ENCODE data around the gene RPS2. TPM values are rescaled to one million over a fixed set of nuclear protein-coding genes. Genes with fewer than 3 reads are reported as not detected.

Gene RPS2
- total RNA-seq: 1,423 and 2,571 TPM in 2 replicates

GRCh38 chr16:1964506-1965395, at the start of gene RPS2:
Gene RPS2 (minus strand): TSS chr16:1964826. CDS start chr16:1964625, 201 bp downstream.

GRCh38 chr16:2009791-2010510, 45.3 kb upstream of the RPS2 start, which contains the start of gene ZNF598:
Gene ZNF598 (minus strand): TSS chr16:2009821.

GRCh38 chr16:1989209-1990100, 24.8 kb upstream of the RPS2 start, which contains the start of gene SYNGR3:
Gene SYNGR3 (plus strand): TSS chr16:1989970. CDS start chr16:1990103, 133 bp downstream.

GRCh38 chr16:1983544-1984346, 19.1 kb upstream of the RPS2 start, which contains the start of gene GFER:
Gene GFER (plus strand): TSS chr16:1984193. CDS start chr16:1984219, 26 bp downstream.

GRCh38 chr16:1981398-1981836, 16.8 kb upstream of the RPS2 start, which contains the start of gene NOXO1:
Gene NOXO1 (minus strand): TSS chr16:1981469. CDS start chr16:1981179, 290 bp downstream.

GRCh38 chr16:1971796-1972489, 7.3 kb upstream of the RPS2 start, which contains the start of gene TBL3:
Gene TBL3 (plus strand): TSS chr16:1972053. CDS start chr16:1972165, 112 bp downstream.

GRCh38 chr16:1966460-1966859, 1.8 kb upstream of the RPS2 start, which contains the start of gene RNF151:
Gene RNF151 (plus strand): TSS chr16:1966856. CDS start chr16:1966882, 26 bp downstream.

GRCh38 chr16:1959269-1960039, 5.2 kb downstream of the RPS2 start, which contains the start of gene NDUFB10:
Gene NDUFB10 (plus strand): TSS chr16:1959538. CDS start chr16:1959625, 87 bp downstream.

GRCh38 chr16:1942810-1943726, 21.6 kb downstream of the RPS2 start, which contains the start of gene MSRB1:
Gene MSRB1 (minus strand): TSS chr16:1943199. CDS start chr16:1943156, 43 bp downstream.

GRCh38 chr16:1918351-1919326, 46.0 kb downstream of the RPS2 start, which contains the start of gene HS3ST6:
Gene HS3ST6 (minus strand): TSS chr16:1918415. CDS start chr16:1918323, 92 bp downstream.

Other genes starting within 250 kb of the RPS2 start
- gene NME3, start 193.3 kb downstream of the RPS2 start, total RNA-seq: 34.6 and 65.0 TPM in 2 replicates
- gene EME2, start 192.0 kb downstream of the RPS2 start, total RNA-seq: 11.7 and 16.5 TPM in 2 replicates
- gene MRPS34, start 191.7 kb downstream of the RPS2 start, total RNA-seq: 89.7 and 102 TPM in 2 replicates
- gene SPSB3, start 182.3 kb downstream of the RPS2 start, total RNA-seq: 29.0 and 37.5 TPM in 2 replicates
- 70.7 and 82.7 TPM in 2 replicates for gene NUBP2, start 181.9 kb downstream of the RPS2 start, total RNA-seq
- under 0.01 and 0.50 TPM in 2 replicates for gene IGFALS, start 171.1 kb downstream of the RPS2 start, total RNA-seq
- gene HAGH, start 138.0 kb downstream of the RPS2 start, total RNA-seq: 48.1 and 55.1 TPM in 2 replicates
- 66.5 and 87.0 TPM in 2 replicates for gene FAHD1, start 137.6 kb downstream of the RPS2 start, total RNA-seq
- 0.22 and 0.50 TPM in 2 replicates for gene MEIOB, start 92.7 kb downstream of the RPS2 start, total RNA-seq
- gene HS3ST6, start 46.4 kb downstream of the RPS2 start, total RNA-seq: not detected in 2 replicates
- gene MSRB1, start 21.6 kb downstream of the RPS2 start, total RNA-seq: 6.2 and 6.6 TPM in 2 replicates
- gene RPL3L, start 10.1 kb downstream of the RPS2 start, total RNA-seq: not detected in 2 replicates
- 110 and 149 TPM in 2 replicates for gene NDUFB10, start 5.3 kb downstream of the RPS2 start, total RNA-seq
- gene RNF151, start 2.0 kb upstream of the RPS2 start, total RNA-seq: not detected in 2 replicates
- 40.7 and 57.5 TPM in 2 replicates for gene TBL3, start 7.2 kb upstream of the RPS2 start, total RNA-seq
- not detected in 2 replicates for gene NOXO1, start 16.6 kb upstream of the RPS2 start, total RNA-seq
- gene GFER, start 19.4 kb upstream of the RPS2 start, total RNA-seq: 18.5 and 23.0 TPM in 2 replicates
- 1.4 and 6.1 TPM in 2 replicates for gene SYNGR3, start 25.1 kb upstream of the RPS2 start, total RNA-seq
- 20.7 and 22.7 TPM in 2 replicates for gene ZNF598, start 45.0 kb upstream of the RPS2 start, total RNA-seq
- gene NPW, start 55.0 kb upstream of the RPS2 start, total RNA-seq: 0.33 and 0.87 TPM in 2 replicates
- 12.1 and 17.7 TPM in 2 replicates for gene NHERF2, start 62.1 kb upstream of the RPS2 start, total RNA-seq
- gene NTHL1, start 83.0 kb upstream of the RPS2 start, total RNA-seq: 29.5 and 31.0 TPM in 2 replicates
- 50.2 and 59.6 TPM in 2 replicates for gene TSC2, start 83.2 kb upstream of the RPS2 start, total RNA-seq
- gene PKD1, start 171.1 kb upstream of the RPS2 start, total RNA-seq: 137 and 254 TPM in 2 replicates
- gene RAB26, start 183.8 kb upstream of the RPS2 start, total RNA-seq: 1.1 and 1.4 TPM in 2 replicates
- 46.6 and 52.6 TPM in 2 replicates for gene TRAF7, start 191.0 kb upstream of the RPS2 start, total RNA-seq
- 0.12 and 0.33 TPM in 2 replicates for gene CASKIN1, start 231.8 kb upstream of the RPS2 start, total RNA-seq
- gene MLST8, start 240.6 kb upstream of the RPS2 start, total RNA-seq: 22.6 and 28.9 TPM in 2 replicates
- gene BRICD5, start 246.0 kb upstream of the RPS2 start, total RNA-seq: 1.7 and 4.9 TPM in 2 replicates

Data from uterine smooth muscle cell (primary cell).